Measurements from ENCODE around the gene TFDP2. TPM values are rescaled to one million over a fixed set of nuclear protein-coding genes. Genes with fewer than 3 reads are reported as not detected.

Gene TFDP2
- total and polyA plus RNA-seq, 2 of the 8 experiments (the other 6 are each of a cell fraction or from before 2014, with no cell fraction given), result 41.1 to 119 TPM

DNA sequence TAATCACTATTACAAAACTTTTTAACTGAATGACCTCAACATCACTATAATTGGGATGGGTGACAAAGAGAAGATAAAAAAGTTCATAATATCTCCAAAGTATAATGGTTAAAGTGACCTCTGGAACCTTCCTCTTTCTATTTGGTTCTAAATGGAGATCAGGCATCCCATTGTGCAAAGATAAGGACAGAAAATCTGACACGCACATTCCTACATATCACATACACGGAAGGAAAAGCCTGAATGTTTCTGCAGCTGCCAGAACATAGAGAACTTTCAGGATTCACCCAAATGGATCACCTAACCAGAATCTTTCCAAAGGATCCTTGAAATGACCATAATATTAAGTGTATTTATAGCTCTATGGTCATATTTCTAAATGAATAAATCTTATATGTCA lies 128.2 kb downstream of the TFDP2 start:
- Histone ChIP-seq H2AK5ac (ENCODE audit: low read depth, low read length) (no peak overlapping the region), H3K23me2 (ENCODE audit: low read depth, low read length) (no peaks in the 10 kb centered on the region), H3K27me3 (replicated peaks in 1 of 4; ENCODE audit: control insufficient read depth in 3 of 4, extremely low read depth in 1 of 4, insufficient read depth in 3 of 4, low read length in 3 of 4) (no peaks in the 10 kb centered on the region), H4K5ac (ENCODE audit: insufficient read length, low read depth, low read length) (no peak overlapping the region), H3K23ac (ENCODE audit: insufficient read length) (no peak overlapping the region), H4K8ac (ENCODE audit: extremely low read depth, insufficient read depth, low read length) (no peak overlapping the region), H3K4me2 (ENCODE audit: insufficient read depth in 1 of 2, low read depth in 2 of 2, low read length in 2 of 2) (no peak overlapping the region), H2AFZ (ENCODE audit: low read length) (no peak overlapping the region), H2BK120ac (replicated peaks; ENCODE audit: low read depth, low read length) (no peak overlapping the region), H2BK20ac (ENCODE audit: low read length) (no peak overlapping the region), H3K56ac (replicated peaks; ENCODE audit: insufficient read length, low read depth, low read length) (no peak overlapping the region), H3K4me1 (replicated peaks in 1 of 4; ENCODE audit: control insufficient read depth in 3 of 4, insufficient read depth in 4 of 4, low read length in 3 of 4) (no peaks in the 10 kb centered on the region; a peak in 1 of 7 replicates), H4K20me1 (replicated peaks in 1 of 2; ENCODE audit: control insufficient read depth in 1 of 2, insufficient read depth in 2 of 2, low read length in 2 of 2) (no peaks in the 10 kb centered on the region), H3K18ac (ENCODE audit: extremely low read depth, low read length) (no peak overlapping the region), H3K79me2 (ENCODE audit: control insufficient read depth in 1 of 2, insufficient read depth in 2 of 2, low read length in 2 of 2) (peaks cover 0 to 92% of the 10 kb centered on the region in 2 experiments), H3K9ac (replicated peaks in 1 of 4; ENCODE audit: extremely low read depth in 1 of 4, low read depth in 3 of 4, low read length in 3 of 4) (no peak overlapping the region), H2BK5ac (ENCODE audit: low read depth, low read length) (no peak overlapping the region), H3K4me3 (ENCODE audit: extremely low read depth in 1 of 4, insufficient read depth in 2 of 4, low read depth in 3 of 4, low read length in 4 of 4) (no peak overlapping the region), H3K14ac (ENCODE audit: insufficient read length) (no peak overlapping the region), H3K27ac (ENCODE audit: low read depth, low read length) (no peak overlapping the region), H3K9me3 (ENCODE audit: insufficient read depth in 2 of 2, low read depth in 1 of 2, low read length in 1 of 2) (no peaks in the 10 kb centered on the region), H2BK15ac (ENCODE audit: low read length) (no peak overlapping the region), H3K79me1 (ENCODE audit: low read depth, low read length) (no peaks in the 10 kb centered on the region; the same call in 1 of the 2 replicates), H3K36me3 (ENCODE audit: control insufficient read depth in 2 of 4, insufficient read depth in 4 of 4, low read length in 3 of 4) (peaks cover 0 to 20% (median 5%) of the 10 kb centered on the region in 4 experiments; a peak in 3 of 8 replicates), H4K91ac (replicated peaks; ENCODE audit: insufficient read length, low read length) (no peak overlapping the region), H3K4ac (replicated peaks; ENCODE audit: insufficient read length, low read depth, low read length) (no peak overlapping the region), H2BK12ac (ENCODE audit: low read depth, low read length) (no peak overlapping the region)
- no peak for TF ChIP-seq PHF8 (conservative IDR thresholded peaks at IDR 0.05; ENCODE audit: low read depth, low read length)
- no peak for TF ChIP-seq GTF2F1 (IDR thresholded peaks at IDR 0.05; ENCODE audit: borderline replicate concordance, low read depth, low read length)
- DNase-seq (ENCODE audit: low read depth in 1 of 2, low spot score in 2 of 2) (no peak), FAIRE-seq (no peak)
- 100% methylated on average over 2 of the region's 2 CpGs; no CpG with 5 or more reads in 1 of the 2 experiments for WGBS, 2 experiments (ENCODE audit: extremely low coverage in 1 of 2, insufficient coverage in 1 of 2, insufficient read length in 1 of 2, insufficient replicate concordance in 2 of 2, low coverage in 1 of 2, low lambda C conversion rate in 2 of 2, missing lambda C conversion rate in 1 of 2)
- POLR2A ChIA-PET (ENCODE audit: partially characterized antibody), result interaction anchor here (1.2 kb wide), 1 partner anchor 109 kb away, joined by 3 read pairs; no protein-coding TSS in a partner anchor
- CTCF ChIA-PET (ENCODE audit: partially characterized antibody), result interaction anchor here (0.6 to 1.5 kb wide), 4 partner anchors 23 to 159 kb away, joined by 3 to 5 read pairs (median 4); no protein-coding TSS in a partner anchor

All from H1 (cell line).